Mucosa of rectum (tissue), 2 donors: ENCODE measurements around the gene ZNF202.

Source experiments
- H3K27ac ChIP-seq, 2 donors: one replicate each; pipeline ENCODE4 v1.7.0; 2013; ENCODE audit warnings: inconsistent platforms in 2 of 2, low read depth in 2 of 2, low read length in 2 of 2
- H3K27me3 ChIP-seq, 2 donors: one replicate each; pipeline ENCODE4 v1.7.0; 2013; ENCODE audit warnings: low read length in 2 of 2; ENCODE audit not compliant: control insufficient read depth in 2 of 2, insufficient read depth in 2 of 2
- H3K36me3 ChIP-seq, 2 donors: one replicate each; pipeline ENCODE4 v1.7.0; 2013; ENCODE audit warnings: low read length in 2 of 2; ENCODE audit not compliant: control insufficient read depth in 2 of 2, insufficient read depth in 2 of 2
- H3K4me1 ChIP-seq, 2 donors: one replicate each; pipeline ENCODE4 v1.7.0; 2013; ENCODE audit warnings: low read length in 2 of 2, mild to moderate bottlenecking in 1 of 2; ENCODE audit not compliant: control insufficient read depth in 2 of 2, insufficient read depth in 2 of 2
- H3K4me3 ChIP-seq, 2 donors: one replicate each; pipeline ENCODE4 v1.7.0; 2013; ENCODE audit warnings: low read length in 2 of 2
- H3K9ac ChIP-seq, 2 donors: one replicate each; pipeline ENCODE4 v1.7.0; 2013; ENCODE audit warnings: low read length in 2 of 2, low read depth in 1 of 2, mild to moderate bottlenecking in 1 of 2
- H3K9me3 ChIP-seq, 2 donors: one replicate each; pipeline ENCODE4 v1.7.0; 2013; ENCODE audit warnings: low read length in 2 of 2; ENCODE audit not compliant: control insufficient read depth in 2 of 2
- donor health status: healthy.
- donor health status: Normal muscosa, but diverticular disease.

The ZNF202 gene

DNA sequence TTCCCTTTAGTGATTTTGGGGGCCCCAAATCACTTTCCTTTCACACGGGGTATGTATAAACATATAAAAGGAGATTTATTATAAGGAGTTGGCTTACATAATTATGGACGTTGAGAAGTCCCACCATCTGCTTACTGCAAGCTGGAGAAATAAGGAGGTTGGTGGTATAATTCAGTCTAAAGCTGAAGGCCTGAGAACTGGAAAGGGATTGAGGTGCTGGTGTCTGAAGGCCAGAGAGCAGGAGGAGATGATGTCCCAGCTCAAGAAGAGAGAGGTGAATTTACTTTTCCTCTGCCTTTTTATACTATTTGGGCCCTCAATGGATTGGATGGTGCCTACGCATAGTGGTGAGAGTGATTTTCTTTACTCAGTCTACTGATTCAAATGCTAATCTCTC is 1.3 kb upstream of the ZNF202 start:
- no peak overlapping the region for H3K4me3 ChIP-seq
- H3K27me3 ChIP-seq = no peaks in the 10 kb centered on the region
- H3K9ac ChIP-seq = no peak overlapping the region
- H3K9me3 ChIP-seq = no peaks in the 10 kb centered on the region
- no peak overlapping the region for H3K27ac ChIP-seq
- peaks cover 4 to 14% of the 10 kb centered on the region in 2 donors for H3K4me1 ChIP-seq
- no peaks in the 10 kb centered on the region for H3K36me3 ChIP-seq

- no peak overlapping the region for H3K27ac ChIP-seq
- peaks cover 4 to 14% of the 10 kb centered on the region in 2 donors for H3K4me1 ChIP-seq
- H3K27me3 ChIP-seq = no peaks in the 10 kb centered on the region
These were observed 717 bp upstream of the ZNF202 start for GRCh38 chr11:123742031-123742723.

DNA sequence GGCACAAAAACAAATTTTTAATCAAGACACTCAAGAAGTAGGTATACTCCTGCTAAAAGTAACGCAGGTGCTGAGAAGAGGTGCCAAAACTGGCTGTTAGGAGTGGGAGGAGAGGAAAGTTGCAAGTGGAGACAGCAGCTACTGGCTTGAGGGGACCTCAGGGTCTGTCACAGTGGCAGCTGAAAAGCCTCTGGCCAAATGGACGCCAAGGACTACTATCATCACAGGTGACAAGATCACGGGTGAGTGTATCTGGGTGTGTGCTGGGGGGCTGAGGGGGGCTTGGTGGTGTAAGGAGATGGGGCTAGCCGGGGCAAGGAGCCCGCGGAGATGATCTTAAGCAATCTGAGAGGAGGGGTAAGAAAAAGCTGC is 687 bp downstream of the ZNF202 start:
- no peaks in the 10 kb centered on the region for H3K27me3 ChIP-seq
- peak overlapping the region in 1 of 2 donors; percentile 32 for H3K27ac ChIP-seq
- H3K9ac ChIP-seq = peak overlapping the region; percentile 72 to 83
- H3K36me3 ChIP-seq = no peaks in the 10 kb centered on the region
- no peaks in the 10 kb centered on the region for H3K9me3 ChIP-seq
- H3K4me1 ChIP-seq = peaks cover 4 to 14% of the 10 kb centered on the region in 2 donors
- H3K4me3 ChIP-seq = peak overlapping the region; percentile 79 to 91

More at GRCh38 chr11:123742031-123742723, 717 bp upstream of the ZNF202 start:
- H3K9ac ChIP-seq = peak overlapping the region; percentile 39 to 71
- peak overlapping the region; percentile 79 to 91 for H3K4me3 ChIP-seq
- no peaks in the 10 kb centered on the region for H3K36me3 ChIP-seq
- no peaks in the 10 kb centered on the region for H3K9me3 ChIP-seq

- H3K27ac ChIP-seq = no peak overlapping the region
- no peak overlapping the region for H3K4me3 ChIP-seq
- H3K4me1 ChIP-seq = peaks cover 4 to 14% of the 10 kb centered on the region in 2 donors
- H3K9ac ChIP-seq = no peak overlapping the region
- no peaks in the 10 kb centered on the region for H3K9me3 ChIP-seq
- no peaks in the 10 kb centered on the region for H3K27me3 ChIP-seq
- H3K36me3 ChIP-seq = no peaks in the 10 kb centered on the region
These were observed 3.1 kb downstream of the ZNF202 start for GRCh38 chr11:123738374-123738773.

GRCh38 chr11:123736769-123737168 is 4.7 kb downstream of the ZNF202 start:
- peaks cover 4 to 9% of the 10 kb centered on the region in 2 donors for H3K4me1 ChIP-seq
- no peaks in the 10 kb centered on the region for H3K36me3 ChIP-seq
- H3K4me3 ChIP-seq = no peak overlapping the region
- H3K9ac ChIP-seq = no peak overlapping the region
- no peak overlapping the region for H3K27ac ChIP-seq
- no peaks in the 10 kb centered on the region for H3K27me3 ChIP-seq
- no peaks in the 10 kb centered on the region for H3K9me3 ChIP-seq

DNA sequence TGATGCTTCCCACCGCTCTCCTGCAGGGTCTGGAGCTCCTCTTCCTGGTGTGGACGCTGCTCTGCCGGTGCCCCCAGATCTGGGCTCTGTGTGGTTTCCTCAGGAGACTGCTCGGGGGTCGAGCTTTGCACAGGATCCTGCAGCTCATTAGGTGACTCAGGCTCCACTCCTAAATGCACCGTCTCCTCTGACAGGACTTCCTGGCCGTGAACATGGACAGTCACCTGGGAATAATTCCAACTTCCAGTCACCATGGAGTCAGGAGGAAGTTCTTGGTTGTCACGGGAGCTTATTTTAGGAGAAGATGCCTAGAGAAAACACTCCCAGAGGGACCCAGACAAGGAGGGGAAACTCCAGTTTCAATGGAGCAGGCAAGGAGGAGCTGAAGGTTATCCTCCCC is 11.9 kb downstream of the ZNF202 start:
- H3K9me3 ChIP-seq = peaks cover 0 to 4% of the 10 kb centered on the region in 2 donors
- no peak overlapping the region for H3K27ac ChIP-seq
- peaks cover 57 to 61% of the 10 kb centered on the region in 2 donors for H3K36me3 ChIP-seq
- no peak overlapping the region for H3K9ac ChIP-seq
- H3K4me1 ChIP-seq = no peaks in the 10 kb centered on the region
- H3K4me3 ChIP-seq = no peak overlapping the region
- H3K27me3 ChIP-seq = no peaks in the 10 kb centered on the region

- Histone ChIP-seq H3K27me3 (no peaks in the 10 kb centered on the region), H3K4me3 (no peak overlapping the region), H3K36me3 (peaks cover 57 to 62% of the 10 kb centered on the region in 2 donors), H3K27ac (no peak overlapping the region), H3K9me3 (peaks cover 0 to 4% of the 10 kb centered on the region in 2 donors), H3K9ac (no peak overlapping the region), H3K4me1 (no peaks in the 10 kb centered on the region)
These were observed 15.3 kb downstream of the ZNF202 start for GRCh38 chr11:123725995-123726655.

DNA sequence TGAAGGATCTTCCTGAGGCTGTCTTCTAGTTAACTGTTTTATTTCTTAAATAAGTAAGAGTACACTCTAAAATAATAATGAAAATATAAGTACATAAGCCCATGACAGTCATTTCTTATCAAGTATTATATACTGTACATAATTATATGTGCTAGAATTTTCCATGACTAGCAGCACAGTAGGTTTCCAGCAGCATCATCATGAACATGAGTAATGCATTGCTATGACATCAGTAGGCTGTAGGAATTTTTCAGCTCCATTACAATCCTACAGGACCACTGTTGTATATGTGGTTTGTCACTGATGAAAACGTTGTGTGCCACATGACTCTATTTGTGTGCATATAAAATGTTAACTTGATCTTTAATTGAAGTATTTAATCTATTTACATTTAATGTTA is 22.0 kb downstream of the ZNF202 start:
- Histone ChIP-seq H3K27me3 (no peaks in the 10 kb centered on the region), H3K4me1 (no peaks in the 10 kb centered on the region), H3K9ac (no peak overlapping the region), H3K36me3 (no peaks in the 10 kb centered on the region), H3K27ac (no peak overlapping the region), H3K4me3 (no peak overlapping the region), H3K9me3 (no peaks in the 10 kb centered on the region)

DNA sequence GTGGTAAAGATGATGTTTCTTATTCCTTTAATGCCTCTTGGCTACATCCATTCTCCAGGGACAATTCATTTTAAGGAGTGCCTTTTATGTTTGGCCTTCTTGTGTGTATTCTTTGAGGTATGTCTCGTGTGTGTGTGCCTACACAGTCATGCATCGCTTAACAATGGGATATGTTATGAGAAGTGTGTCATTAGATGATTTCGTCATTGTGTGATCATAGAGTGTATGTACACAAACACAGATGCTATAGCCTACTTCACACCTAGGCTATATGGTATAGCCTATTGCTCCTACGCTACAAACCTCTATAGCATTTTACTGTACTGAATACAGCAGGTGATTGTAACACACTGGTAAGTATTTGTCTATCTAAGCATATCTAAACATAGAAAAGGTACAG is 23.0 kb downstream of the ZNF202 start:
- H3K27me3 ChIP-seq = no peaks in the 10 kb centered on the region
- no peaks in the 10 kb centered on the region for H3K36me3 ChIP-seq
- no peaks in the 10 kb centered on the region for H3K9me3 ChIP-seq
- H3K9ac ChIP-seq = no peak overlapping the region
- H3K4me3 ChIP-seq = no peak overlapping the region
- no peak overlapping the region for H3K27ac ChIP-seq
- no peaks in the 10 kb centered on the region for H3K4me1 ChIP-seq

- no peaks in the 10 kb centered on the region for H3K4me1 ChIP-seq
- H3K27me3 ChIP-seq = no peaks in the 10 kb centered on the region
- no peaks in the 10 kb centered on the region for H3K9me3 ChIP-seq
- H3K36me3 ChIP-seq = no peaks in the 10 kb centered on the region
- no peak overlapping the region for H3K9ac ChIP-seq
- H3K27ac ChIP-seq = no peak overlapping the region
- no peak overlapping the region for H3K4me3 ChIP-seq
These were observed 23.4 kb downstream of the ZNF202 start for GRCh38 chr11:123718063-123718462.
